H54 (cell line): Measurements from ENCODE around the gene CANX.
"Not testable (repeated sequence)": the region's sequence is repeated elsewhere in the genome, so short reads cannot be mapped to it uniquely, and the experiment has no call there.

ENCODE experiments used
- DNase-seq: peaks from one replicate; pipeline ENCODE4 v3.0.0; 2011; ENCODE audit warnings: low spot score, mixed read lengths; ENCODE audit not compliant: insufficient read length
- FAIRE-seq: peaks from 3 replicates; lab custom pipeline; 2011; peaks lifted over from hg19 to GRCh38; lab: Jason Lieb, UNC
- POLR2A ChIP-seq: IDR thresholded peaks from 2 replicates; pipeline ENCODE4 v1.6.1; 2011; ENCODE audit warnings: low read depth, mild to moderate bottlenecking, low read length

The CANX gene, protein sequence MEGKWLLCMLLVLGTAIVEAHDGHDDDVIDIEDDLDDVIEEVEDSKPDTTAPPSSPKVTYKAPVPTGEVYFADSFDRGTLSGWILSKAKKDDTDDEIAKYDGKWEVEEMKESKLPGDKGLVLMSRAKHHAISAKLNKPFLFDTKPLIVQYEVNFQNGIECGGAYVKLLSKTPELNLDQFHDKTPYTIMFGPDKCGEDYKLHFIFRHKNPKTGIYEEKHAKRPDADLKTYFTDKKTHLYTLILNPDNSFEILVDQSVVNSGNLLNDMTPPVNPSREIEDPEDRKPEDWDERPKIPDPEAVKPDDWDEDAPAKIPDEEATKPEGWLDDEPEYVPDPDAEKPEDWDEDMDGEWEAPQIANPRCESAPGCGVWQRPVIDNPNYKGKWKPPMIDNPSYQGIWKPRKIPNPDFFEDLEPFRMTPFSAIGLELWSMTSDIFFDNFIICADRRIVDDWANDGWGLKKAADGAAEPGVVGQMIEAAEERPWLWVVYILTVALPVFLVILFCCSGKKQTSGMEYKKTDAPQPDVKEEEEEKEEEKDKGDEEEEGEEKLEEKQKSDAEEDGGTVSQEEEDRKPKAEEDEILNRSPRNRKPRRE

DNA sequence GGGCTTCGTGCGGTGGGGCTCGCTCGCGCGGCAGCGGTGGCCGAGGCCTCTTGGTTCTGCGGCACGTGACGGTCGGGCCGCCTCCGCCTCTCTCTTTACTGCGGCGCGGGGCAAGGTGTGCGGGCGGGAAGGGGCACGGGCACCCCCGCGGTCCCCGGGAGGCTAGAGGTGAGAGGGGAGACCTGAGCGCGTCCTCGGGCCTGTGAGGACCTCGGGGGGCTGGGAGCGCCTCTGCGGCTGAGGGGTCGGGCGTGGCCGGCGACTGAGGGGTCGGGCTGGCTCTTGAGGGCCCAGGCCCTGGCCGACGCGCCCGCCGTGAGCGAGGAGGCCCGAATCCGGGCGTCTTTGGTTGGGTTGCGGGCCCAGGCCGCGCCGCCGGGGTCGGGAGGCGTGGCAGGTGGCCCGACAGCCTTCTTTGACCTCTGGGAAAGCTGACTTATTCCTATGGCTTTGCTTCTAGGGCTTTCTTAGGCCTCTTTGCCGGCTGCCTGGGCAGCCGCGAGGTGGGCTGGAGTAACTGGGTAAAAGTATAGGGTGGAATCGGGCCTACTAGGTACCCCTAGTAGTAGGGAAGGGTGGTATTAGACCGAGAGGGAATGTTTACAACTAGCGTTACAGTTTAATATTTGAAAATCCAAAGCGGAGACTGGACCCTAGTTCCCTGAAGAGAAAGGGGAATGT is at the start of gene CANX:
Gene CANX (plus strand): TSS at position 33 of the 681 bp plus-strand sequence. CDS start 6,715 bp downstream, outside the sequence.
- FAIRE-seq = no peak

GRCh38 chr5:179649166-179649703 is 49.5 kb upstream of the CANX start:
- not testable (repeated sequence) for FAIRE-seq, DNase-seq

More for the DNA sequence above, at the start of gene CANX:
- DNase-seq = no peak
- peak; percentile 97 for TF ChIP-seq POLR2A

DNA sequence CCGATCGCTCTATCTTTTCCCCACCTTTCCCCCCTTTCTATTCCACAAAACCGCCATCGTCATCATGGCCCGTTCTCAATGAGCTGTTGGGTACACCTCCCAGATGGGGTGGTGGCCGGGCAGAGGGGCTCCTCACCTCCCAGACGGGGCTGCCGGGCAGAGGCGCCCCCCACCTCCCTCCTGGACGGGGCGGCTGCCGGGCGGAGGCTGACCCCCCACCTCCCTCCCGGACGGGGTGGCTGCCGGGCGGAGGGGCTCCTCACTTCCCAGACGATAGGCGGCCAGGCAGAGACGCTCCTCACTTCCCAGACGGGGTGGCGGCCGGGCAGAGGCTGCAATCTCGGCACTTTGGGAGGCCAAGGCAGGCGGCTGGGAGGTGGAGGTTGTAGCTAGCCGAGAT is 48.5 kb upstream of the CANX start:
- not testable (repeated sequence) for FAIRE-seq, DNase-seq

GRCh38 chr5:179653135-179653534 is 45.6 kb upstream of the CANX start:
- not testable (repeated sequence) for DNase-seq, FAIRE-seq

DNA sequence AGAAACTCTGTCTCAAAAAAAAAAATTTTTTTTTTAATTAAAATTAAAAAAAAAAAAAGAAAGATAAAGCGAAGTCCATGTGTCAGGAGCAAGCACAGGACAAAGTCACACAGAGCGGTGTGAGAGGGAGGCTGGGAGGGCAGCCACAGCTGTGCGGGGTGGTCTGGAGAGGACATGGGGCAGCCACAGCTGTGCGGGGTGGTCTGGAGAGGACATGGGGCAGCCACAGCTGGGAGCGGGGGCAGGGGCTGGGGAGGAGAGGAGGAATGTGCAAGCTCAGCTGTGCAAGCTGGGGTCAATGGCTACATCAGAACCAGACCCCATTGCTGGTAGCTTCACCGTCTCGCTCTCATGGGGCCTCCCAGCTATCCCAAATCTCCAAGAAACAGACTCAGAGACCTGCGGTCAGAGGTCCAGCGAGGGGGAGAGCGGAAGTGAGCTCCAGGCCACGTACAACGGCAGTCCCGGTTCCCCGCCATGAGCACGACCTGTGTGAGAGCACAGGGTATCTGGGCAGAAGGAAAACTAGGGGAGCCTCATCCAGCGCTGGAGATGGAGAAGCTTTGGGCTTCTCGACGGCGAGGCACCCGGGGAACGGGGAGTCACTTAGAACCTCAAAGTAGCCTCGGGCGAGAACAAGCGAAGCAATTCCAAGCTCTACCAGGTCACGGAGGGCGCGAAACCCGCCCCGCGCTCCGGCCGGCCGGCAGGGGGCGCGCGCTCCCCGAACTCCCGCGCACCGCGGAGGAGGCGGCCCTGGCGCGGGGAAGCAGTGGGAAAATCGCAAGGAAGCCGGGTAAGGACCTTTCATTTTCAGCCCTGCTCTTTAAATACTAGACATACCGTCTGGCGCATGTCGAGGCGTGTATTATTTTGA is 41.2 kb upstream of the CANX start:
- not testable (repeated sequence) for DNase-seq
- peak; percentile 20 for FAIRE-seq

GRCh38 chr5:179658179-179658856 is 40.4 kb upstream of the CANX start:
- not testable (repeated sequence) for DNase-seq, FAIRE-seq

- not testable (repeated sequence) for FAIRE-seq
These were observed 37.1 kb upstream of the CANX start for GRCh38 chr5:179661647-179662046.

GRCh38 chr5:179668391-179668790 is 30.4 kb upstream of the CANX start:
- DNase-seq = peak; percentile 44
- no peak for TF ChIP-seq POLR2A
- FAIRE-seq = no peak

More at GRCh38 chr5:179661647-179662046, 37.1 kb upstream of the CANX start:
- DNase-seq = not testable (repeated sequence)

DNA sequence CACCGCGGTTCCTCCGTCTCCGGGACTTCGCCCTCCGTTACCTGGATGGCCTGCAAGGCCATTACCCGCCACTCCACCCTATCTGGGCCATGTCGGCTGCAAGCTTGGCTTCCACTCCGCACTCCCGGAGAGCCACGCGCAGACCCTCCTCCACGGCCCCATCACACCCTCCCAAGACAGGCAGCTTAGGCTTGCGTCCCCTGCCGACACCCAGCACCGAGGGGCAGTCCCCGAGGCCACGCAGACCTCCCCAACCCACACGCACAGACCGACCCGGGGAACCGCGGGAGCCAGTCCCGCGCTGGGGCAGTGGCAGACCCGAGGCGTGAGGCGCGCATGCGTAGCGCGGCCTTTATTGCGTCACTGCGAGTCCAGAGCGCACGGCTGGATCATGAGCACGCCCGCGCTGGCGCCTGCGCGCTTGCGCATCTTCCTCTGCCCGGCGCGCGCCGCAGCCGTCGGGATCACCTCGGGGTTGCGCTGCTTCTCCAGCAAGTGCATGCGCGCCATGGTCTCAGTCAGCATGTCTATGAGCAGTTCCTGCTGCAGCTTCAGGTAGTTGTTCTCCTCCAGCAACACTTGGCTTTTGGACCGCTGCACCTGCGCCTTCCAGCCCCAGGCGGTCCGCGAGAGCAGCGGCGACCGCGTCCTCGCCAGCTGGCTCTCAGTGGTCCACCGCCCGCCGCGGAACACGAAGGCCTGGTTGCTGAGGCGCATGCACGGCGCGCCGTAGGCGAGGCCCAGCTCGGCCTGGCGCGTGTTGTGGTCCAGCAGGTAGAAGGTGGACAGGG is 20.3 kb upstream of the CANX start:
- DNase-seq (peak; percentile 98), FAIRE-seq (no peak)
- TF ChIP-seq POLR2A = peak; percentile 99

GRCh38 chr5:179679014-179679674 is 19.6 kb upstream of the CANX start:
- DNase-seq = no peak
- no peak for FAIRE-seq
- no peak for TF ChIP-seq POLR2A

DNA sequence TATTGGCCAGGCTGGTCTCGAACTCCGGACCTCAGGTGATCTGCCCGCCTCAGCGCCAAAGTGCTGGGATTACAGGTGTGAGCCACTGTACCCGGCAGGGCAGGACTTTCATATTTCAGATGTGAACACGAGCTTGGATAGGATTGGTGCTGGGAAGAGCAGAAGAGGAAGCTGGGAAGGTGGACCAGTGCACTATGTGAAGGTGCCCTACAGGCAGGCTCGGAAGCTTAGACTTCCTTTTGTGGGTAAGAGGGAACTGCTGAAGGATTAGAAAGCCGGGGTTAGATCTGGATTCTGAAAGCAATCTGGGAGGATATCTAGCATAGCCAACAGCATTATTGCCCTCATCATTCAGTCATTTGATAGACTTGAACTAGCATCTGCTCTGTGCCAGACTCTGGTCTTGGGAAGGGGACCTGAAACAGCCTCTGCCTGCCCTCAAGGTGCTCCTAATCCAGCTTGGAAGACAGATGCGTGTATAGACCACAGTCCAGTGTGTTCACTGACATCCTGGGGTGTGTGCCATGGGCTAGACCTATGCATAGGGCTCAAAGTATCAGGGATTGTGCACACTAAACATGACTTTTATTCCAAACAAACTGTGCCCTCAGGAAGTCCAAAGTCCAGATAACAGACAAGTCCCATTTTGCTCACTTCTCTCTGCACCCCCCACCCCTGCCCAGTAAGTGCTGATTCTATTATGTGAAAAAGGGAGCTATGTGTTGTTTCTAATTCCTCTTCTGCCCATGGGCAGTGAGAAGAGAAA is 18.6 kb upstream of the CANX start:
- no peak for TF ChIP-seq POLR2A

More for the DNA sequence above, 18.6 kb upstream of the CANX start:
- FAIRE-seq = no peak
- no peak for DNase-seq
